CD4-positive, CD25-positive, alpha-beta regulatory T cell (primary cell): ENCODE results near the gene FRMD8. TPM values are rescaled to one million over a fixed set of nuclear protein-coding genes. Genes with fewer than 3 reads are reported as not detected.

Experiments
- ATAC-seq, 2 donors: fragments of 150-1000 bp; cut with Tn5 transposase; one replicate each; pipeline ENCODE4 v1.10.0; 2021; ENCODE audit warnings: low read depth in 2 of 2, moderate number of reproducible peaks in 2 of 2, moderate library complexity in 1 of 2
- DNase-seq, 3 donors: peaks; one replicate each; pipeline versions ENCODE4 v3.0.0 to v3.0.0-alpha.2; 2012 to 2022; ENCODE audit warnings: mixed read lengths in 1 of 3
- H3K27ac ChIP-seq: one replicate; pipeline ENCODE4 v1.7.0; 2013; ENCODE audit warnings: mild to moderate bottlenecking, low read length; ENCODE audit not compliant: insufficient read depth, poor library complexity, severe bottlenecking
- H3K27me3 ChIP-seq: one replicate; pipeline ENCODE4 v1.7.0; 2013; ENCODE audit warnings: low read length; ENCODE audit not compliant: control insufficient read depth, insufficient read depth
- H3K36me3 ChIP-seq: one replicate; pipeline ENCODE4 v1.7.0; 2013; ENCODE audit warnings: mild to moderate bottlenecking, low read length, moderate library complexity; ENCODE audit not compliant: control insufficient read depth, insufficient read depth
- H3K4me1 ChIP-seq: 2 replicates; pipeline ENCODE4 v1.7.0; 2013; ENCODE audit warnings: mild to moderate bottlenecking, low read length; ENCODE audit not compliant: insufficient read depth, control insufficient read depth, poor library complexity, severe bottlenecking
- H3K4me3 ChIP-seq: one replicate; pipeline ENCODE4 v1.7.0; 2013; ENCODE audit warnings: low read depth, mild to moderate bottlenecking, low read length, moderate library complexity
- H3K9me3 ChIP-seq, 2 experiments: 1 replicate in 1 of 2; 2 replicates in 1 of 2; pipeline ENCODE4 v1.7.0; 2013; ENCODE audit warnings: low read length in 2 of 2, mild to moderate bottlenecking in 1 of 2, moderate library complexity in 1 of 2; ENCODE audit not compliant: control insufficient read depth in 2 of 2
- H3K27ac Mint-ChIP-seq, 3 donors: one replicate each; pipeline ENCODE4 v1.8.0; 2020 to 2022; ENCODE audit warnings: mild to moderate bottlenecking in 3 of 3, mixed read lengths in 3 of 3, moderate library complexity in 2 of 3
- H3K27me3 Mint-ChIP-seq: one replicate; pipeline ENCODE4 v1.8.0; 2022; ENCODE audit warnings: mild to moderate bottlenecking, mixed read lengths
- H3K36me3 Mint-ChIP-seq: one replicate; pipeline ENCODE4 v1.8.0; 2020; ENCODE audit warnings: mixed read lengths
- H3K4me1 Mint-ChIP-seq, 4 donors: one replicate each; pipeline ENCODE4 v1.8.0; 2020 to 2022; ENCODE audit warnings: mixed read lengths in 4 of 4, mild to moderate bottlenecking in 1 of 4
- H3K4me3 Mint-ChIP-seq, 4 donors: one replicate each; pipeline ENCODE4 v1.8.0; 2020 to 2022; ENCODE audit warnings: mild to moderate bottlenecking in 4 of 4, mixed read lengths in 4 of 4, moderate library complexity in 3 of 4
- H3K9me3 Mint-ChIP-seq, 7 donors: one replicate each; pipeline ENCODE4 v1.8.0; 2020 to 2022; ENCODE audit warnings: mixed read lengths in 7 of 7, mild to moderate bottlenecking in 3 of 7, moderate library complexity in 2 of 7
- polyA plus RNA-seq, 4 donors: library from polyadenylated mRNA; unstranded; fragments of 300-500 nt; fragmentation: Illumina TruSeq; gene quantifications; one replicate each; pipeline ENCODE4 v1.2.3, GENCODE V29; 2021
- total RNA-seq: library from RNA; stranded (reverse); gene quantifications from one replicate; pipeline ENCODE4 v1.2.3, GENCODE V29; 2022

Gene FRMD8
- total and polyA plus RNA-seq, 5 donors from 2014 or later, result 47.4 to 55.1 (median 53.0) TPM

- peaks cover 3% of the 10 kb centered on the region for H3K36me3 ChIP-seq
- H3K4me1 ChIP-seq, result peaks cover 59% of the 10 kb centered on the region
- Mint-ChIP-seq H3K27me3 (no peaks in the 10 kb centered on the region), H3K27ac (peak overlapping the region; percentile 98 to 100 (median 99)), H3K36me3 (no peaks in the 10 kb centered on the region), H3K4me1 (peaks cover 0 to 58% (median 21%) of the 10 kb centered on the region in 4 donors), H3K4me3 (peak overlapping the region; percentile 82 to 96 (median 92)), H3K9me3 (no peaks in the 10 kb centered on the region)
- DNase-seq (peak in 1 of 3 donors; percentile 62), ATAC-seq (no peak)
- peak overlapping the region; percentile 80 for H3K4me3 ChIP-seq
- H3K27me3 ChIP-seq, result no peaks in the 10 kb centered on the region
- peak overlapping the region; percentile 97 for H3K27ac ChIP-seq
- H3K9me3 ChIP-seq, result no peaks in the 10 kb centered on the region
Measured at GRCh38 chr11:65381716-65382032, 4.8 kb upstream of the FRMD8 start.

- H3K27me3 ChIP-seq, result no peaks in the 10 kb centered on the region
- H3K27ac ChIP-seq, result peak within 1 kb of the TSS; percentile 97
- no peaks in the 10 kb centered on the region for H3K9me3 Mint-ChIP-seq
- peak within 1 kb of the TSS; percentile 80 for H3K4me3 ChIP-seq
- peaks cover 65% of the 10 kb centered on the region for H3K4me1 ChIP-seq
- peaks cover 3% of the 10 kb centered on the region for H3K36me3 ChIP-seq
- DNase-seq, result peak; percentile 87 to 95 (median 91)
- peak within 1 kb of the TSS; percentile 82 to 96 (median 92) for H3K4me3 Mint-ChIP-seq
- H3K4me1 Mint-ChIP-seq, result peaks cover 0 to 62% (median 21%) of the 10 kb centered on the region in 4 donors
- peak within 1 kb of the TSS; percentile 98 to 100 (median 99) for H3K27ac Mint-ChIP-seq
- no peaks in the 10 kb centered on the region for H3K36me3 Mint-ChIP-seq
- no peaks in the 10 kb centered on the region for H3K9me3 ChIP-seq
- peak; percentile 88 to 89 for ATAC-seq
- H3K27me3 Mint-ChIP-seq, result no peaks in the 10 kb centered on the region
Measured at GRCh38 chr11:65382033-65382803, 4.2 kb upstream of the FRMD8 start, which contains the start of gene SLC25A45. Gene SLC25A45 (minus strand): TSS chr11:65382646. CDS start chr11:65381951, 695 bp downstream.

- peak overlapping the region; percentile 80 for H3K4me3 ChIP-seq
- Mint-ChIP-seq H3K27me3 (no peaks in the 10 kb centered on the region), H3K36me3 (no peaks in the 10 kb centered on the region), H3K27ac (peak overlapping the region; percentile 98 to 100 (median 99)), H3K9me3 (no peaks in the 10 kb centered on the region), H3K4me1 (peaks cover 0 to 68% (median 21%) of the 10 kb centered on the region in 4 donors), H3K4me3 (peak overlapping the region; percentile 82 to 96 (median 92))
- ATAC-seq, result no peak
- DNase-seq, result no peak
- peaks cover 2% of the 10 kb centered on the region for H3K36me3 ChIP-seq
- no peaks in the 10 kb centered on the region for H3K9me3 ChIP-seq
- H3K4me1 ChIP-seq, result peaks cover 71% of the 10 kb centered on the region
- no peaks in the 10 kb centered on the region for H3K27me3 ChIP-seq
- peak overlapping the region; percentile 97 for H3K27ac ChIP-seq
Measured at GRCh38 chr11:65382804-65383368, 3.6 kb upstream of the FRMD8 start.

- DNase-seq (no peak), ATAC-seq (no peak)
- H3K9me3 ChIP-seq, result no peaks in the 10 kb centered on the region
- peaks cover 80% of the 10 kb centered on the region for H3K4me1 ChIP-seq
- H3K27me3 ChIP-seq, result no peaks in the 10 kb centered on the region
- peak overlapping the region; percentile 1 to 88 (median 74) for H3K4me3 Mint-ChIP-seq
- no peaks in the 10 kb centered on the region for H3K27me3 Mint-ChIP-seq
- peak overlapping the region; percentile 98 to 100 (median 99) for H3K27ac Mint-ChIP-seq
- peaks cover 3% of the 10 kb centered on the region for H3K36me3 Mint-ChIP-seq
- H3K9me3 Mint-ChIP-seq, result no peaks in the 10 kb centered on the region
- H3K27ac ChIP-seq, result peak overlapping the region; percentile 97
- H3K36me3 ChIP-seq, result peaks cover 5% of the 10 kb centered on the region
- H3K4me3 ChIP-seq, result no peak overlapping the region
- peaks cover 0 to 77% (median 27%) of the 10 kb centered on the region in 4 donors for H3K4me1 Mint-ChIP-seq
Measured at GRCh38 chr11:65383778-65384177, 2.7 kb upstream of the FRMD8 start.

GRCh38 chr11:65384301-65384889 is 2.0 kb upstream of the FRMD8 start:
- DNase-seq (peak in 1 of 3 donors; percentile 63), ATAC-seq (no peak)
- H3K4me3 ChIP-seq, result no peak overlapping the region
- Mint-ChIP-seq H3K9me3 (no peaks in the 10 kb centered on the region), H3K27me3 (no peaks in the 10 kb centered on the region), H3K4me1 (peaks cover 0 to 83% (median 31%) of the 10 kb centered on the region in 4 donors), H3K4me3 (peak overlapping the region; percentile 66 to 91 (median 85)), H3K36me3 (peaks cover 3% of the 10 kb centered on the region), H3K27ac (peak overlapping the region; percentile 98 to 100 (median 99))
- H3K36me3 ChIP-seq, result peaks cover 5% of the 10 kb centered on the region
- H3K9me3 ChIP-seq, result no peaks in the 10 kb centered on the region
- no peaks in the 10 kb centered on the region for H3K27me3 ChIP-seq
- peak overlapping the region; percentile 97 for H3K27ac ChIP-seq
- peaks cover 86% of the 10 kb centered on the region for H3K4me1 ChIP-seq

GRCh38 chr11:65388731-65389130 is 2.3 kb downstream of the FRMD8 start:
- peak overlapping the region; percentile 59 to 94 (median 88) for H3K4me3 Mint-ChIP-seq
- Histone ChIP-seq H3K27me3 (no peaks in the 10 kb centered on the region), H3K27ac (no peak overlapping the region), H3K4me1 (peaks cover 70% of the 10 kb centered on the region), H3K36me3 (peaks cover 23% of the 10 kb centered on the region), H3K9me3 (no peaks in the 10 kb centered on the region), H3K4me3 (peak overlapping the region; percentile 61)
- H3K27ac Mint-ChIP-seq, result peak overlapping the region in 2 of 3 donors; percentile 77 to 91
- no peaks in the 10 kb centered on the region for H3K9me3 Mint-ChIP-seq
- peaks cover 9% of the 10 kb centered on the region for H3K36me3 Mint-ChIP-seq
- DNase-seq (no peak), ATAC-seq (no peak)
- H3K4me1 Mint-ChIP-seq, result peaks cover 0 to 78% (median 32%) of the 10 kb centered on the region in 4 donors
- H3K27me3 Mint-ChIP-seq, result no peaks in the 10 kb centered on the region

GRCh38 chr11:65389294-65389980 is 3.0 kb downstream of the FRMD8 start:
- no peaks in the 10 kb centered on the region for H3K27me3 Mint-ChIP-seq
- DNase-seq (no peak), ATAC-seq (no peak)
- peaks cover 0 to 71% (median 27%) of the 10 kb centered on the region in 4 donors for H3K4me1 Mint-ChIP-seq
- peaks cover 9% of the 10 kb centered on the region for H3K36me3 Mint-ChIP-seq
- peak overlapping the region in 2 of 3 donors; percentile 65 to 91 for H3K27ac Mint-ChIP-seq
- peaks cover 24% of the 10 kb centered on the region for H3K36me3 ChIP-seq
- no peak overlapping the region for H3K27ac ChIP-seq
- H3K27me3 ChIP-seq, result no peaks in the 10 kb centered on the region
- peak overlapping the region; percentile 27 to 94 (median 88) for H3K4me3 Mint-ChIP-seq
- no peak overlapping the region for H3K4me3 ChIP-seq
- no peaks in the 10 kb centered on the region for H3K9me3 Mint-ChIP-seq
- peaks cover 63% of the 10 kb centered on the region for H3K4me1 ChIP-seq
- no peaks in the 10 kb centered on the region for H3K9me3 ChIP-seq
